Mucosa of rectum (tissue), 2 donors: ENCODE data around the gene EMILIN1.

ENCODE experiments used
- H3K27ac ChIP-seq, 2 donors: one replicate each; pipeline ENCODE4 v1.7.0; 2013; ENCODE audit warnings: inconsistent platforms in 2 of 2, low read depth in 2 of 2, low read length in 2 of 2
- H3K27me3 ChIP-seq, 2 donors: one replicate each; pipeline ENCODE4 v1.7.0; 2013; ENCODE audit warnings: low read length in 2 of 2; ENCODE audit not compliant: control insufficient read depth in 2 of 2, insufficient read depth in 2 of 2
- H3K36me3 ChIP-seq, 2 donors: one replicate each; pipeline ENCODE4 v1.7.0; 2013; ENCODE audit warnings: low read length in 2 of 2; ENCODE audit not compliant: control insufficient read depth in 2 of 2, insufficient read depth in 2 of 2
- H3K4me1 ChIP-seq, 2 donors: one replicate each; pipeline ENCODE4 v1.7.0; 2013; ENCODE audit warnings: low read length in 2 of 2, mild to moderate bottlenecking in 1 of 2; ENCODE audit not compliant: control insufficient read depth in 2 of 2, insufficient read depth in 2 of 2
- H3K4me3 ChIP-seq, 2 donors: one replicate each; pipeline ENCODE4 v1.7.0; 2013; ENCODE audit warnings: low read length in 2 of 2
- H3K9ac ChIP-seq, 2 donors: one replicate each; pipeline ENCODE4 v1.7.0; 2013; ENCODE audit warnings: low read length in 2 of 2, low read depth in 1 of 2, mild to moderate bottlenecking in 1 of 2
- H3K9me3 ChIP-seq, 2 donors: one replicate each; pipeline ENCODE4 v1.7.0; 2013; ENCODE audit warnings: low read length in 2 of 2; ENCODE audit not compliant: control insufficient read depth in 2 of 2
- donor health status: healthy.
- donor health status: Normal muscosa, but diverticular disease.

EMILIN1 gene

DNA sequence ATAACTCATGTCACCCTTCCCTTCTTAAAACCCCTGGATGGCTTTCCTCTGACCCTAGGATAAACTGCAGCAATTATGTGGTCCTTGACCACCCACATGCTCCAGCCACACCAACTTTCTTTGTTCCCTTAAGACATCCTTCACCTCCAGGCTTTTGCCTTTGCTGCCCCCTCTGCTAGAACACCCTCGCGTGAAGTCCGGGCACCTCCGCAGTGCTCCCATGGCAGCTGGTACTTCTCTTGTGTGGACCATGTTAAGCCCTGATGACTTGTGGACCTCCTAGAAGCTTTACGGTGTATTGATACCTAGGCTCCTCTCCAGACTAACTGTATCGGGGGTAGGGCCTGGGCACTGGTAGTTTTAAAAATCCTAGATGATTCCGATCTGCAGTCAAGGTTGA, 44.4 kb downstream of the EMILIN1 start:
- Histone ChIP-seq H3K9me3 (no peaks in the 10 kb centered on the region), H3K4me3 (peak overlapping the region in 1 of 2 donors; percentile 75), H3K9ac (no peak overlapping the region), H3K27me3 (peaks cover 17 to 21% of the 10 kb centered on the region in 2 donors), H3K4me1 (peaks cover 14 to 17% of the 10 kb centered on the region in 2 donors), H3K36me3 (no peaks in the 10 kb centered on the region), H3K27ac (no peak overlapping the region)

- Histone ChIP-seq H3K4me1 (peaks cover 11 to 16% of the 10 kb centered on the region in 2 donors), H3K4me3 (peak within 1 kb of the TSS; percentile 64 to 75), H3K9me3 (no peaks in the 10 kb centered on the region), H3K27me3 (peaks cover 10 to 15% of the 10 kb centered on the region in 2 donors), H3K27ac (peak within 1 kb of the TSS in 1 of 2 donors; percentile 23), H3K36me3 (no peaks in the 10 kb centered on the region), H3K9ac (peak within 1 kb of the TSS; percentile 32 to 58)
Measured at GRCh38 chr2:27123302-27124150, 45.1 kb downstream of the EMILIN1 start, which contains the start of gene ABHD1. Gene ABHD1, plus strand, starts transcription at chr2:27123815. Its CDS starts 134 bp downstream, at chr2:27123949.

- no peaks in the 10 kb centered on the region for H3K9me3 ChIP-seq
- H3K4me1 ChIP-seq, result peaks cover 8 to 10% of the 10 kb centered on the region in 2 donors
- no peak overlapping the region for H3K9ac ChIP-seq
- no peak overlapping the region for H3K27ac ChIP-seq
- H3K36me3 ChIP-seq, result peaks cover 6% of the 10 kb centered on the region in 2 donors
- no peak overlapping the region for H3K4me3 ChIP-seq
- H3K27me3 ChIP-seq, result peaks cover under 1 to 5% of the 10 kb centered on the region in 2 donors
Measured at GRCh38 chr2:27125104-27125503, 46.7 kb downstream of the EMILIN1 start.

- Histone ChIP-seq H3K4me1 (peaks cover 8 to 10% of the 10 kb centered on the region in 2 donors), H3K36me3 (peaks cover 14 to 17% of the 10 kb centered on the region in 2 donors), H3K4me3 (no peak overlapping the region), H3K27ac (no peak overlapping the region), H3K27me3 (peaks cover 0 to 4% of the 10 kb centered on the region in 2 donors), H3K9ac (no peak overlapping the region), H3K9me3 (no peaks in the 10 kb centered on the region)
Measured at GRCh38 chr2:27126252-27126710, 47.9 kb downstream of the EMILIN1 start.

DNA sequence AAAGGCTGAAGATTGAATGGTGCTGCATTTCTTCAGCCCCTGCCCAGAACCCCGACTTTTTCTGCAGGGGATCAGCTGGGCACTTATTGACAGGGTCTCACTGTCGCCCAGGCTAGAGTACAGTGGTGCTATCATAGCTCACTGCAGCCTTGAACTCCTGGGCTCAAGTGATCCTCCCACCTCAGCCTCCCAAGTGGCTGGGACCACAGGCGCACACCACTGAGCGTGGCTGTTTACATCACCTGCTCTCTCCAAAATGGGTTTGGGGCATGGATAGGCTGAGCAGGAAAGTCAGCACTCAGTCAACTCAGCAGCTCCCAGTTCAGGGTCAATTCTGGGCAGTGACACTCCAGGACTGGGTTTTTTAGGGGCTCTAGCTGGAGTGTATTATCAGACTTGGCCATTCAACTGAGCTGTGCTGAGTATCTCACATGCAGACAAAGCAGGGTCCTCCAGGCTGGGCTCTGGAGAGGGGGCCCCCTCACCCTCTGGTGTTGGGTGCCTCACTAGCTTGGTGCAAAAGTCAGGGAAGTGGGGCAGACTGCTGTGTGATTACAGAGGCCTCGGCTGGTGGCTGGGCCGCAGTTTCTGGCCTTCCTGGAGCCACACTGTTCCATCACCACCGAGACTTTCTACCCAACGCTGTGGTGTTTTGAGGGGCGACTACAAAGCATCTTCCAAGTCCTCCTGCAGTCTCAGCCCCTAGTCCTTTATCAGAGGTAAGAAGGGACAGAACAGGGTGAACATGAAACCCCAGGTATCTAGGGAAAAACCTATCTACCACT, 49.7 kb downstream of the EMILIN1 start:
- peaks cover 23 to 31% of the 10 kb centered on the region in 2 donors for H3K36me3 ChIP-seq
- no peaks in the 10 kb centered on the region for H3K27me3 ChIP-seq
- no peak overlapping the region for H3K27ac ChIP-seq
- H3K4me1 ChIP-seq, result peaks cover 12 to 15% of the 10 kb centered on the region in 2 donors
- no peaks in the 10 kb centered on the region for H3K9me3 ChIP-seq
- no peak overlapping the region for H3K9ac ChIP-seq
- no peak overlapping the region for H3K4me3 ChIP-seq

GRCh38 chr2:27128668-27129571, 50.5 kb downstream of the EMILIN1 start:
- Histone ChIP-seq H3K27ac (no peak overlapping the region), H3K36me3 (peaks cover 23 to 31% of the 10 kb centered on the region in 2 donors), H3K27me3 (no peaks in the 10 kb centered on the region), H3K4me1 (peaks cover 15 to 16% of the 10 kb centered on the region in 2 donors), H3K4me3 (no peak overlapping the region), H3K9ac (no peak overlapping the region), H3K9me3 (no peaks in the 10 kb centered on the region)

GRCh38 chr2:27130396-27130795, 52.0 kb downstream of the EMILIN1 start:
- Histone ChIP-seq H3K4me1 (peaks cover 15 to 18% of the 10 kb centered on the region in 2 donors), H3K27me3 (no peaks in the 10 kb centered on the region), H3K27ac (no peak overlapping the region), H3K9ac (no peak overlapping the region), H3K4me3 (no peak overlapping the region), H3K9me3 (no peaks in the 10 kb centered on the region), H3K36me3 (peaks cover 23 to 31% of the 10 kb centered on the region in 2 donors)

DNA sequence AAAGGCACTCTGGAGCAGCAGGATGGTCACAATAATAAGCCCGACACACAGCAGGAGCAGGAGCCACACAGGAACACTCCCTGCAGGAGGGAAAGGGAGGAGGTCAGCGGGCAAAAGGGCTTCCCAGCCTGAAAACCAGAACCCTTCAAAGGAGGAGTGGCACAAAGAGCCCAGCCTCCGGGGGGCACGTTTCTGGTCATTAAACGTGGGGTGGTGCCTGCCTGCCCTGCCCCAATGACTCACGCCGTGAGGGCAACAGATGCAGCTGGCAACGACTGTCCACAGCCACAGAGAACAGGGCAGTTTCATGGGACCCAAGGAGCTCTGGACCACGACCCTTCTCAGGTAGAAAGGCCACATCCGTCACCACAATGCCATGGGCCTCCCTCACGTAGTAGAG, 53.0 kb downstream of the EMILIN1 start:
- H3K4me1 ChIP-seq, result peaks cover 15 to 18% of the 10 kb centered on the region in 2 donors
- no peaks in the 10 kb centered on the region for H3K9me3 ChIP-seq
- no peak overlapping the region for H3K4me3 ChIP-seq
- peaks cover 23 to 31% of the 10 kb centered on the region in 2 donors for H3K36me3 ChIP-seq
- H3K27ac ChIP-seq, result no peak overlapping the region
- no peaks in the 10 kb centered on the region for H3K27me3 ChIP-seq
- H3K9ac ChIP-seq, result no peak overlapping the region

DNA sequence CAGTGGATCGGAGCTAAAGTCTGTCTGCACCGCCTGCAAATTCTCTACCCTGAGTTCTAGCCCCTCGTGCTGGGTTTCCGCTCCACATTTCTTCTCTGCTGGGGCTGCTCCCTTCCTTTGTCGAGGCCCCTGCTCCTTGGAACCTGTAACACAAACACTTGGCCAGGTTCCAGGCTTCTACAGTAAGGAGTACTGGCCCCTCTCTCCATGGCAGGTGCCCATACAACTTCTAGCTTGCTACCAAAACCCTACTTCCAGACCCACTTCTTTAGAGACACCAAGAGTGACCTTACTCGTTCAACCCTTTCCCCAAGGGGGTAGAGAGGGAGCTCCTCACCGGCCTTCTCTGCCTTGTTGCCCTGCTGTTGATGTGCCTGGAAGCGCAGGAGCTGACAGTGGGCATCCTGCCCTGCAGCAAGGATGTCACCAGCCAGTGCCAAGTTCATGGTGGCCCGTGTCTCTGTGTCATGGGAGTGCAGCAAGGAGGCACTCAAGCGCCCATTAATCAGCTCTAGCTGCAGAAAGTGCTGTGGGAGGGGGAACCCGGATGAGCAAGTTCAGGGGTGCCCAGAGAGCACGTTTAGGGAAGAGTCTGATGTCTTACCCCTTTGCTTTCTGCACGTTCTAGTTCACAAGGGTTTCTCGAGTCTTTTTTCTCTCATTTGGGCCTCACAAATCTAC, 54.9 kb downstream of the EMILIN1 start:
- H3K36me3 ChIP-seq, result peaks cover 23 to 31% of the 10 kb centered on the region in 2 donors
- peak overlapping the region; percentile 84 to 93 for H3K9ac ChIP-seq
- H3K9me3 ChIP-seq, result no peaks in the 10 kb centered on the region
- no peaks in the 10 kb centered on the region for H3K27me3 ChIP-seq
- H3K4me1 ChIP-seq, result peaks cover 15 to 18% of the 10 kb centered on the region in 2 donors
- peak overlapping the region; percentile 81 to 86 for H3K4me3 ChIP-seq
- peak overlapping the region in 1 of 2 donors; percentile 87 for H3K27ac ChIP-seq
